OCI-LY1 (cell line): ENCODE measurements around the gene ASB4.

ENCODE experiments used
- CTCF ChIP-seq: fragments of 200-600 bp; sonication (generic), shearing (Covaris generic); IDR thresholded peaks from 2 replicates; pipeline ENCODE4 v1.5.1; 2017; ENCODE audit warnings: mild to moderate bottlenecking, antibody characterized with exemption, low read length, moderate library complexity, mixed read lengths
- EZH2 ChIP-seq: fragments of 200-600 bp; sonication (generic), shearing (Covaris generic); IDR thresholded peaks from 2 replicates; pipeline ENCODE4 v1.8.0; 2017; ENCODE audit warnings: borderline replicate concordance, mixed run types, mild to moderate bottlenecking, antibody characterized with exemption, low read length, moderate library complexity, mixed read lengths

GRCh38 chr7:95471071-95471470 lies 14.7 kb upstream of the ASB4 start:
- TF ChIP-seq CTCF (no peak), EZH2 (no peak)
